ENCODE results near the gene CDK5RAP2. TPM values are rescaled to one million over a fixed set of nuclear protein-coding genes. Genes with fewer than 3 reads are reported as not detected.

CDK5RAP2 gene
- total RNA-seq, 1 experiment from 2014 or later = 50.0 TPM

DNA sequence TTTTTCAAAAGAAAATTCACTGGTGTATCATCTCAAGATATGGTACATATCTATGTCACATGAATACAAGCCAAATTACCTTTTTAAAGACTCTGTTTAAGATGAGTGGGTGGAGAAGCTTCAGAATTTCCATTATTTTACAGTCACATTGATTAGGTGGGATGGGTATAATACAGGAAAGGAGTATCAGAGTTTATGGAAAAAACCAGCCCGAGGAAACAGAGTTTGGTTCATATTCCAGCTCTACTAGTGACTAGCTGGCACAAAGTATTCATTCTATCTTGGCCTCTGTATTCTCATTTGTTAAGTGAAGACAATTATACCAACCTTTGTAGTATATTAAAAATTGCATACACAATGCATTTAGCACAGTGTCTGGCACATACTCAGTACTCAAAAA is 46.5 kb upstream of the CDK5RAP2 start:
- Mint-ChIP-seq H3K27ac (ENCODE audit: low read depth, unreplicated experiment) (no peak overlapping the region), H3K4me3 (ENCODE audit: unreplicated experiment) (no peak overlapping the region), H3K36me3 (ENCODE audit: insufficient read depth, unreplicated experiment) (no peaks in the 10 kb centered on the region), H3K4me1 (ENCODE audit: insufficient read depth, unreplicated experiment) (peaks cover 16% of the 10 kb centered on the region), H3K27me3 (ENCODE audit: insufficient read depth, unreplicated experiment) (no peaks in the 10 kb centered on the region), H3K9me3 (ENCODE audit: unreplicated experiment) (no peaks in the 10 kb centered on the region)
- CTCF ChIA-PET = interaction anchor here (0.6 to 0.9 kb wide), 4 partner anchors 80 to 439 kb away, joined by 3 to 4 read pairs (median 4); no protein-coding TSS in a partner anchor
- intact Hi-C loops (cut with micrococcal nuclease) = no loop called here
- BruUV-seq (replicated peaks) = no TSS peak
- POLR2A ChIA-PET = interaction anchor here (1.8 to 3.4 kb wide), 2 partner anchors 82 to 85 kb away, joined by 8 to 22 read pairs; no protein-coding TSS in a partner anchor
- DNase-seq (ENCODE audit: unreplicated experiment) = no peak
- TF ChIP-seq, protein P1, sequence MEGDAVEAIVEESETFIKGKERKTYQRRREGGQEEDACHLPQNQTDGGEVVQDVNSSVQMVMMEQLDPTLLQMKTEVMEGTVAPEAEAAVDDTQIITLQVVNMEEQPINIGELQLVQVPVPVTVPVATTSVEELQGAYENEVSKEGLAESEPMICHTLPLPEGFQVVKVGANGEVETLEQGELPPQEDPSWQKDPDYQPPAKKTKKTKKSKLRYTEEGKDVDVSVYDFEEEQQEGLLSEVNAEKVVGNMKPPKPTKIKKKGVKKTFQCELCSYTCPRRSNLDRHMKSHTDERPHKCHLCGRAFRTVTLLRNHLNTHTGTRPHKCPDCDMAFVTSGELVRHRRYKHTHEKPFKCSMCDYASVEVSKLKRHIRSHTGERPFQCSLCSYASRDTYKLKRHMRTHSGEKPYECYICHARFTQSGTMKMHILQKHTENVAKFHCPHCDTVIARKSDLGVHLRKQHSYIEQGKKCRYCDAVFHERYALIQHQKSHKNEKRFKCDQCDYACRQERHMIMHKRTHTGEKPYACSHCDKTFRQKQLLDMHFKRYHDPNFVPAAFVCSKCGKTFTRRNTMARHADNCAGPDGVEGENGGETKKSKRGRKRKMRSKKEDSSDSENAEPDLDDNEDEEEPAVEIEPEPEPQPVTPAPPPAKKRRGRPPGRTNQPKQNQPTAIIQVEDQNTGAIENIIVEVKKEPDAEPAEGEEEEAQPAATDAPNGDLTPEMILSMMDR (IDR thresholded peaks at IDR 0.05; ENCODE audit: unreplicated experiment) = no peak

DNA sequence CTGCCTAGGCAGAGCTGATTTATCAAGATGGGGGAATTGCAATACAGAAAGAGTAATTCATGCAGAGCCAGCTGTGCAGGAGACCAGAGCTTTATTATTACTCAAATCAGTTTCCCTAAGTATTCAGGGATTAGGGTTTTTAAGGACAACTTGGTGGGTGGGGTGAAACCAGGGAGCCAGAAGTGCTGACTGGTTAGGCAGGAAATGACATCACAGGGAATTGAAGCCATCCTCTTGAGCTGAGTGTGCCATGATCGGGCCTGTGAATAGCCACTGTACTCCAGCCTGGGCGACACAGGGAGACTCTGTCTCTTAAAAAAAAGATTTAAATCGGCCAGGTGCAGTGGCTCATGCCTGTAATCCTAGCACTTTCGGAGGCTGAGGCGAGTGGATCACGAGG is 45.3 kb upstream of the CDK5RAP2 start:
- intact Hi-C loops (cut with micrococcal nuclease) = no loop called here
- H3K4me3 Mint-ChIP-seq (ENCODE audit: unreplicated experiment) = no peak overlapping the region
- ChIA-PET CTCF (interaction anchor here (0.6 to 1.5 kb wide), 4 partner anchors 22 to 547 kb away, joined by 3 to 4 read pairs (median 4); no protein-coding TSS in a partner anchor), POLR2A (interaction anchor here (0.7 to 3.4 kb wide), 4 partner anchors 83 to 352 kb away, joined by 3 to 22 read pairs (median 6); partner anchors contain the start of gene FBXW2)
- no TSS peak for BruUV-seq (replicated peaks)
- no peak for DNase-seq (ENCODE audit: unreplicated experiment)
- peaks cover 5% of the 10 kb centered on the region for H3K36me3 Mint-ChIP-seq (ENCODE audit: insufficient read depth, unreplicated experiment)
- peak overlapping the region; percentile 72 for H3K27ac Mint-ChIP-seq (ENCODE audit: low read depth, unreplicated experiment)
- no peaks in the 10 kb centered on the region for H3K9me3 Mint-ChIP-seq (ENCODE audit: unreplicated experiment)
- H3K27me3 Mint-ChIP-seq (ENCODE audit: insufficient read depth, unreplicated experiment) = no peaks in the 10 kb centered on the region
- H3K4me1 Mint-ChIP-seq (ENCODE audit: insufficient read depth, unreplicated experiment) = peaks cover 18% of the 10 kb centered on the region
- TF ChIP-seq, protein P1 (IDR thresholded peaks at IDR 0.05; ENCODE audit: unreplicated experiment) = no peak

DNA sequence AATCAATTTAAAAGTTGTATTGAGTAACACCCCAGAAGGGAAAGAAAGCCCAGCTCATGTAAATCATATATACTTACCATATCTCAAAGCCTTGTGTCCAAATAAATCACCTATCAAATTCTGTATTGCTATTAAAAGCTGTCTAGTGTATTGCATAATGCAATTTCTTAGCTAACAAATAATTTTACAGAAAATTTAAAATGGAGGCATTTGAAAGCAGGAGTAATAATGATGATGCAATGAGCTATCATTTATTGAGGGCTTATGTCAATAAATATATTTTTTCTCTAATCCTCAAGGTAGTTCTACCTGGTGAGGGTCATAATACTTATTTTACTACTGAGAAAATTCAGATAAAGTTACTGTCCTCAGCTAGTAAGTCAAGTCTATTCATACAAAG is 42.8 kb upstream of the CDK5RAP2 start:
- TF ChIP-seq, protein P1 (IDR thresholded peaks at IDR 0.05; ENCODE audit: unreplicated experiment) = no peak
- Mint-ChIP-seq H3K9me3 (ENCODE audit: unreplicated experiment) (no peaks in the 10 kb centered on the region), H3K27me3 (ENCODE audit: insufficient read depth, unreplicated experiment) (no peaks in the 10 kb centered on the region), H3K27ac (ENCODE audit: low read depth, unreplicated experiment) (no peak overlapping the region), H3K4me1 (ENCODE audit: insufficient read depth, unreplicated experiment) (peaks cover 17% of the 10 kb centered on the region), H3K4me3 (ENCODE audit: unreplicated experiment) (no peak overlapping the region), H3K36me3 (ENCODE audit: insufficient read depth, unreplicated experiment) (peaks cover 6% of the 10 kb centered on the region)
- DNase-seq (ENCODE audit: unreplicated experiment) = no peak
- POLR2A ChIA-PET = interaction anchor here (0.8 to 2.4 kb wide), 7 partner anchors 86 to 313 kb away, joined by 3 to 7 read pairs (median 5); partner anchors contain the start of genes FBXW2 and PSMD5
- CTCF ChIA-PET = interaction anchor here (0.7 to 2.2 kb wide), 7 partner anchors 10 to 437 kb away, joined by 3 to 9 read pairs (median 4); partner anchors contain the start of gene FBXW2
- BruUV-seq (replicated peaks) = no TSS peak
- intact Hi-C loops (cut with micrococcal nuclease) = loop anchor here (5.0 kb wide), 1 partner anchor 120 kb away; no protein-coding TSS in a partner anchor

DNA sequence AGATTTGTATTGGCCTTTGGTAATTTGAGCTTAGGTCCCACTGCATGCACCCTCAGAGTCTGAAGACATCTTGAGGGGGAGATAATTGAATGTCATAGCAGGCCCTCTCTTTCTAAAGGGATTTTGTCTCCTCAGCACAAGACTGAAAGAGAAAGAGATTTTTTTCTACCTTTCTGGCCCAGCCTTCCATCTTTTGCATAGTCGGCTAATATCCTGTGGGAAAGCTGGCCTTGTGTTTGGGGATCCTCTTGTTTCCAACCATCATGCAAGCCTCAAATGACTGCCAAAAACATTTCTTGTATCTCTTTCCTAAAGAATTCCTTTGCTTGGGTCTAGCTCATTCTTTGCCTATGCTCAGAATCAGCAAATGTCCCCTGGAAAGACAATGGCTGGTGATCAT is 42.0 kb upstream of the CDK5RAP2 start:
- H3K4me3 Mint-ChIP-seq (ENCODE audit: unreplicated experiment) = no peak overlapping the region
- no peak overlapping the region for H3K27ac Mint-ChIP-seq (ENCODE audit: low read depth, unreplicated experiment)
- no peaks in the 10 kb centered on the region for H3K9me3 Mint-ChIP-seq (ENCODE audit: unreplicated experiment)
- H3K27me3 Mint-ChIP-seq (ENCODE audit: insufficient read depth, unreplicated experiment) = no peaks in the 10 kb centered on the region
- DNase-seq (ENCODE audit: unreplicated experiment) = no peak
- H3K4me1 Mint-ChIP-seq (ENCODE audit: insufficient read depth, unreplicated experiment) = peaks cover 26% of the 10 kb centered on the region
- ChIA-PET POLR2A (interaction anchor here (0.7 to 2.4 kb wide), 4 partner anchors 87 to 313 kb away, joined by 3 to 7 read pairs (median 4); no protein-coding TSS in a partner anchor), CTCF (interaction anchor here (0.6 to 2.2 kb wide), 8 partner anchors 9 to 438 kb away, joined by 3 to 9 read pairs (median 4); partner anchors contain the start of gene FBXW2)
- peaks cover 6% of the 10 kb centered on the region for H3K36me3 Mint-ChIP-seq (ENCODE audit: insufficient read depth, unreplicated experiment)
- no TSS peak for BruUV-seq (replicated peaks)
- TF ChIP-seq, protein P1 (IDR thresholded peaks at IDR 0.05; ENCODE audit: unreplicated experiment) = no peak
- intact Hi-C loops (cut with micrococcal nuclease) = loop anchor here (5.0 kb wide), 1 partner anchor 120 kb away; no protein-coding TSS in a partner anchor
